GM19468 (cell line): ENCODE measurements around the gene UBAC2.

ENCODE experiments used
- ATAC-seq: cut with Tn5 transposase; IDR thresholded peaks from one replicate; pipeline ENCODE4 v1.9.1; 2021; ENCODE audit warnings: mild to moderate bottlenecking, moderate library complexity, moderate number of reproducible peaks; ENCODE audit not compliant: unreplicated experiment; ENCODE audit errors: extremely low read depth

Gene UBAC2

DNA sequence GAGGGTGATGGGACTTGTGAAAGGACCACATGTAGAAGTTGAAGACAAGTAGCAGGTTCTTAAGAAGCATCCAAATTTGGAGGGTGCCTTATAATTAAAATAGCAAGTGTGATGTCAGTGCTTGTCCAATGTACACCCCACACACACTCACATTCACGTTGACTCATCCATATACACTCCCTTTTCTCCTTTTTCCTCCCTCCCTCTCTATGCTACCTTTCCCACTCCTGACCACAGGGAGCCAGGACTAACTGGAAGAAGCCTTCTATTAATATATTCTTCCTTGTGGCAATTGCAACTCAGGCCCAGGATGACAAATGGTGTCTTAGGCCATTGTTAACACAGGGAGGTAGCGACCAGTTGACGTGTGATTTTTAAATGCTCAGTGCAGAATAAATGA is 122.8 kb downstream of the UBAC2 start:
- no peak for ATAC-seq

- ATAC-seq: no peak
Observed at GRCh38 chr13:99326012-99326411, 125.4 kb downstream of the UBAC2 start.

DNA sequence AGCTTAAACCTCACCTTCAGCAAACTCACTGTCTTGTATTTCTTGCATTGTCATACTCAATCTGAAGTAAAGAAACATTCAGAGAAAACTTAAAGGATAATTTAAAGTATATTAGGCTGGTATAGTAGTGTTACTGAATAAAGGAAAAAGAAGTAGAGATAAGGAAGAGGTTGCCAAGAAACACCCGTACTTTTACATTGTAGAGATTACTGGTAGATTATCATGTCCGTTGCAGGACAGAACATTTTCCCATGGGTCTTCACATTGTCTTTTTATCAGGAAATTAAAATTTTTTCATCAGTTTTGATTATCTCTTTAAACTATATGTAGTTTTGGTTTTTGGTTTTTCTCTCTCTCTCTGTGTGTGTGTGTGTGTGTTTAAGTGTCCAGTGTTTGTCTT is 126.5 kb downstream of the UBAC2 start:
- ATAC-seq: no peak

GRCh38 chr13:99327761-99328160 is 127.1 kb downstream of the UBAC2 start:
- ATAC-seq: no peak

- ATAC-seq: no peak
Observed at GRCh38 chr13:99329477-99329876, 128.8 kb downstream of the UBAC2 start.

DNA sequence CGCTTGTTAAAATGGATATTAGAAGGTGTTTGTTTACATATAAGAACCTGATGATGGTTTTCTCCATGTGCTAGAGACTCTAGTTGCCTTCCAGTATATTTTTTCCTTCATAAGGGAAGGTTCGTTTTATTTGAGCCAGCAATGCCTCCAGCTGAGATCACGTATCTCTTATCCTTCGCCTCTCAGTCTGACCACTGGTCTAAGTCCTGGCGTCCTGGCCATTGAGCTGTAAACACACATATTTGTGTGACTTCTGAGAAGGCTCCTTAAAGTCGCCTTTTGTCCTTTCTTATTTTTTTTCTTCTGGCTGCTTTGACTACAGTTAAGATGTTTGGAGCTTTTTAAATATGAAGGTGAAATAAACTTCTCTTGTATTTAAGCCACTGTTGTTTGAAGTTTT is 130.3 kb downstream of the UBAC2 start:
- no peak for ATAC-seq

DNA sequence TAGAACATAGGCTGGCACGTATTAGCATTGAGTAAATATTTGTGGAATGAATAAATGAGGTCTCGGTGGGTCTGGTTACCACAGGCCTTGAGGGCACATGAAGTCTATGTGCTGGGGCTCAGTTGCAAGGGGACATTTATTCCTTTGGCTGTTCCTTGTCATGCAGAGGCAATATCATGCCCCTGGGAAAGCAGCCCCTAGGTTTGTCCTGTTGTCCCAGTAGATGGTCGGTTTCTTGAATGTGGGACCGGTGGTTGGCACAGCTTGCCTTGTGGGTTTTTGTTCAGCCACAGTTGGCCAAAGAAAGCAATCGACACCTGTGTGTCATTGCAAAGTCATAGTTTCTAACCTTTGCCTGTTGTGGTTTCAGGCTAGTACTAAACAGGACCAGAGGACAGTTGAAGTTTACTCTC is 131.2 kb downstream of the UBAC2 start:
- ATAC-seq: peak; percentile 40

DNA sequence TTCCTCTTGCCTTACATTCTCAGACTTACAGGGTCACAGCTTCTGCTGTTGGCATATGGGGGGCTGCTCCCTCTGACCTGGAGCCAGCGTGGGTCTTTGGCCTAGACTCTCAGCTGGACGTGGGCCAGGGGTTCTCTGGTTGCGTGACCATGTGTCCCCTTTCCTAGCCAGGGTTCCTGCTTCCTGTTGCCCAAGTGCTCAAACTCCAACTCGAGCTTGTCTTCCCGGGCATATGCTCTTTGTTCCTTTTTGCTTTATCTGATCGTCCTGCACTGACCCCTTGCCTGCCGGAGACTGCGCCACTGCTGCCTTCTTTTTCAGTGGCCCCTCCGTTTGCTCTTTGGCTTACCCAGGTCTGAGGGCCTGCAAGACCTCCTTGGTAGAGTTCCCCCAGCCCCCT is 131.8 kb downstream of the UBAC2 start:
- ATAC-seq: no peak

DNA sequence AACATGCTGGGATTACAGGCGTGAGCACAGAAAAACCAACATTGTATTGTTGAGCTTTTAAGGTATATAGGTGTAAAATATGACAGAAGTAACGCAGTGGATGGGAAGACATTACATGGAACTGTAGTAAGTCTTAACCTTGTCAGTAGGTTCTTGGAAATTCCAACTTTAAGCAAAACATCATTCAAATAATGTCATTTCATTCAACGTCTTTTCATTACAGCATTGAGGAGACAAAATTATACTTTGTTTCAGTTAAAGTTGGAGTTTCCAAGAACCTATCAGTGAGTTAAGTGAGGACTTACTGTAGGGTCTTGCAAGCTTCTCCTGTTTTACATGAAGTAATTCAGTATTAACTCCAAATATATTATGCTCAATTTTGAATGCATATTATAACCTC is 133.6 kb downstream of the UBAC2 start:
- ATAC-seq: no peak

GRCh38 chr13:99335087-99335486 is 134.4 kb downstream of the UBAC2 start:
- no peak for ATAC-seq

GRCh38 chr13:99335603-99336002 is 134.9 kb downstream of the UBAC2 start:
- ATAC-seq: no peak

- ATAC-seq: no peak
Observed at GRCh38 chr13:99339230-99339721, 138.6 kb downstream of the UBAC2 start.

DNA sequence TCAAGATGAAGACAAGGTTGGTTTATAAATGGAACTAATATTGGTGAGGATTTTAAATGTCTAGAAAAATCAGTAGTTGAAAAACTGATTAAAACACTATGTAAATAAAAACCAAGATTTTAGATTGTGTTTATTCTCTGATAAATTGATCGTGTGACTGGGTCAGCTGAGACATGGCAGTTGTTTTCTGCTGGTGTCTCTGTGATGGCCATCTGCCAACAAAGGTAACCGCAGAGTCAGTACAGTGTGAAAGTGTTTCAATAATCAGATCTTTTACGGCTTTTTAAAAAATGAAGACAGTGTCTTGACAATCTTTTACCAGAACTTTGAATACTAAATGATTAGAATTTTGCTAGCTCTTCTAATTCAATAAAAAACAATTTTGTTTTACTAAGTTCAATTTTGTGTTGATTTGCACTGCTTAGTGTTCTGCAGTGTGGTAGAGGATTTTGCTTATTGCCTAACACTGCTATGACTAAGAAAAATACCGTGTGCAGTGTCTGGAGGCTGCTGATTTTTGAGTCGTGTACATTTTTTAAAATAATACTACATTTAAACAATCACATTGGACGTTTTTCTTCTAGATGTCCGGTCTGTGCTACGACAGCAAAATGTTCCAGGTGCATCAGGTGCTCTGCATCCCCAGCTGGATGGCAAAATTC is 139.2 kb downstream of the UBAC2 start:
- ATAC-seq: no peak

GRCh38 chr13:99340638-99341037 is 140.0 kb downstream of the UBAC2 start:
- no peak for ATAC-seq

DNA sequence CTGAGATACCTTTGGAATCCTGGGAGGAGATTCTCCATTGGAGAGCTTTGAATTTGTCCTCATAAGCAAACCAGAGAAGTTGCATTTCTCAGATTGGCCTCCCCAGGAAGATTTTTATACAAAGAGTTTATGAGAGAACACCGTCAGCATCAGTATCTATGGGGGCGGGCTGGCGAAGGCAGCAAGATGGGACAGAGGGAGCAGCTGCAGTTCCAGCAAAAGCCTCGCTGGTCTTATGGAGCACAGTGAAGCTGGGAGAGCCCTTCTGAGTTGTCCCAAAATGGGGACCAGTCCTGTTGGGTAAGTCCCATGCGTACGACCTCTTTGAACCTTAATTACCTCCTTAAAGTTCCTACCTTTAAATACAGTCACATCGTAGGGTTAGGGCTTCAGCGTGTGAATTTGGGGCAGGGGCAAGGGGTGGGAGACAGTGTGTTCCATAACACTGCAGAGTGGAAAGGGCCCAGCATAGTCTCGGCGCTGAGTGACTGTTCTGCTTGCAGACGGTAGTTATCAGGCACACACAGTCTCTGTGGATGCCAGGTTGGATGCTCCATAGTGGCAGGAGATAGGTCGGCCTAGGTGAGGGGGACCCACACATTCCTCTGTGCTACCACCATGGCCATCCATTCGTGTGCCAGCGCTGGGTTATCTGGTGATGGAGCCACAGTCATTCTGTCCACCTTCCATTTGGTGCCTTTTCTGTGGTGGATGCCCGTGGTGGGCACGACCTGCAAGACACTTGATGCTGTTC is 141.5 kb downstream of the UBAC2 start:
- no peak for ATAC-seq

GRCh38 chr13:99342723-99343315 is 142.2 kb downstream of the UBAC2 start:
- no peak for ATAC-seq

DNA sequence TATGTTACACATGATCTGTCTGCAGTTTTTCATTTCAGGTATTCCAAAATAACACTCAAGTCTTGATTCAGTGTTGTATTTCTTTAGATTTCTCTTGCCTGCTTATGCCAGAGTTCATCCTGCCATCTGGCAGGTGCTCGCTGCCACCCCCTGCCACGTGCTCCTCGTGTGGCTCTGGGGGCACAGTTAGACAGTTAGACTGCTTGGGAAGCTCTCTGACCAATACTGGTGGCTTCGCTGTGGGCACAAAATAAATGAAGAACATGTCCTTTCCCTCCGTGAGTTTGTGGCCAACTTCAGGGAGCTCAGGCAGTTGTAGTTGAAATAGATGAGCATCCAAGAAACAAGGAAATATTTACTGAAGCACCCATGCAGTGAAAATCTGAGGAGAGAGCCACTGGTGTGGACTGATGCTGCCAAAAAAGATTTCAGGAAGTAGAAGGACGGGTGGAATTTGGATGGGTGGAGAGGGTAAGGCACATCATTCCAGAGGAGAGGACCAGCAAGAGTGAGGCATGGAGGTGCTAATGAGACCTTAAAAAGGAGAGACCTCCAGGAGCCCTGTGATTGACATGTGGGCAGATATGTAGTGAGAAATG is 144.1 kb downstream of the UBAC2 start:
- ATAC-seq: no peak

DNA sequence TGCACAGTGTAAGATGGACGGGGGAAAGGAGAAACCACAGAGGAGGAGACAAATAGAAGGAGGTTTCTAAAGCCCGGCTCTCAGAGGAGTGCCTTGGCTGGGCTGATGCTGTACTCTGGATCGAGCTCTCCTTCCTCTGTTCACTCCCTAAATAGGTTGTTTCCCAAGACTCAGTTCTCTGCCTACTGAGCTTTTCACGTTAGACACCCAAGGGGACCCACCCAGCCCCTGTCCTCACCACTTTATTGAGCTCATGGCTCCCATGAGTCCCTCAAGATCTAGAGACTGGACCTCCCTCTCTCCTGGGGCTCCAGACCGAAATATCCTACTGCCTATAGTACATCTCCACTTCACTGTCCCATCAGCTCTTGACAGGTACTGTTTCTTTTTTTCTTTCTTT is 144.7 kb downstream of the UBAC2 start:
- no peak for ATAC-seq

DNA sequence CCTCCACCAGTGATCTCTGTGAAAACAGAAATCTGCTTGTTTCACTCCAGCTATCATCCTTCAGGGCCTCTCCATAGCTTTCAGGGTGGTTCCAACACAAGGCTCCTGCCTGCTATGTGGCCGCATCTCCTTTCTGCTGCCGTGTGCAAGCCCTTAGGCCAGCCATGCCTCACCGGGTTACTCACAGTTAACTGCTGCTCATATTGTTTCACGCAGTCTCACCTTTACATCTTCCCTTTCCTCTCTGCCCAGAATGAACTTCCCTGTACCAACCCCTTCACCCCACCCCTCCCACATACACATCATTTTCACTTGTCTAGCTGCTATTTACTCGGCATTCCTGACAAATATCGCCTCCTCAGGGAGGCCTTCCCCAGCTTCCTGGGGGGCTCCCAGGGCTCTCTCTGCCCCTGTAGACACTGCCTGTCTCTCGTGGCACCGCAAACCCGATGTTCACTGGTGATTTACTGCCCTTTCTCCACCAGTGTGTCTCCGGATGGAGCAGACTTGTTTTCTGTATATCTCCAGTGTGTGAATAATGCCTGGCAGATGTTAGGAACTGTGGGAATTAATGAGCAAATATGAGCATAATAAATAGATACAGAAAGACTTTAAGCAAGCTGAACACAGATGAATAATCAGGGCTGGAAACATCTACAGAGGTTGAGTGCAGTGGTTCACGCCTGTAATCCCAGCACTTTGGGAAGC is 145.8 kb downstream of the UBAC2 start:
- ATAC-seq: no peak

DNA sequence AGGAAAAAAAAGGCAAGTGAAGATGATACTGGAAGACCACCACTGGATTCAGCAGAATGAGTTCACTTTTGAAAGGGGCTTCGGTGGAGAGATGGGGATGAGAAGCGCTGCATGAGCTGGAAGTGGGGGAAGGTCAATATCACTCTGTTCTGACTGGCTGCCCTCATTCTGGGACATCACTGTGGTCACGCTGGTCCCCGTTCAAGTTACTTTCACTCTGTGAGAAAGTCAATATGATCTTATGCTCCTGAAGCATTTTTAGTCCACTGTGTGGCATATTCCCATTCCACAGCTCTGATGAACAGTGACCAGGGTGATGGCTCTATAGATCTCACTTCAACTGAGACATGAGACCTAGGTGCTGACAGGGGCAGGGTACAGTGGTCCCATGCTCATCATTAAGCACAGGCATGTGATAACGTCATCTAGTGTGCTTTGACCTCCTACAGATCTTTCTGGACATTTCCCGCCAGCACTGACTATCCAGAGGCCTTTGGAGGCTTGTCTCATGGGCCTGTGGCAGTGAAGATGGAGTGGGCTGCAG is 146.8 kb downstream of the UBAC2 start:
- no peak for ATAC-seq
